ENCODE results near the gene EGFL7.

GRCh38 chr9:136685790-136686533 lies 23.2 kb downstream of the EGFL7 start:
- no peak for TF ChIP-seq CTCF (IDR thresholded peaks at IDR 0.05)
- no peak for TF ChIP-seq POLR2A (IDR thresholded peaks at IDR 0.05)

Data from uterus (tissue), 2 donors.